HK-2 (cell line): ENCODE measurements around the gene KCTD10.

ENCODE experiments used
- DNase-seq: peaks from one replicate; pipeline ENCODE4 v3.0.0-alpha.2; 2018; ENCODE audit not compliant: unreplicated experiment

KCTD10 gene

GRCh38 chr12:109494348-109494881 is 17.3 kb upstream of the KCTD10 start:
- no peak for DNase-seq

GRCh38 chr12:109493938-109494337 is 16.8 kb upstream of the KCTD10 start:
- DNase-seq = no peak

GRCh38 chr12:109493090-109493489 is 16.0 kb upstream of the KCTD10 start:
- no peak for DNase-seq

- no peak for DNase-seq
Observed at GRCh38 chr12:109492371-109492770, 15.3 kb upstream of the KCTD10 start.

GRCh38 chr12:109491671-109492070 is 14.6 kb upstream of the KCTD10 start:
- no peak for DNase-seq

- DNase-seq = no peak
Observed at GRCh38 chr12:109489955-109490565, 13.0 kb upstream of the KCTD10 start.

GRCh38 chr12:109489016-109489954 is 12.2 kb upstream of the KCTD10 start:
- DNase-seq = no peak

GRCh38 chr12:109488051-109488665 is 11.1 kb upstream of the KCTD10 start:
- DNase-seq = no peak

GRCh38 chr12:109487181-109488050 is 10.3 kb upstream of the KCTD10 start:
- DNase-seq = no peak

GRCh38 chr12:109485201-109485600 is 8.1 kb upstream of the KCTD10 start:
- DNase-seq = no peak

- DNase-seq = no peak
Observed at GRCh38 chr12:109483346-109483745, 6.2 kb upstream of the KCTD10 start.

GRCh38 chr12:109482894-109483293 is 5.8 kb upstream of the KCTD10 start:
- DNase-seq = no peak

- DNase-seq = no peak
Observed at GRCh38 chr12:109482491-109482890, 5.4 kb upstream of the KCTD10 start.

GRCh38 chr12:109481863-109482262 is 4.8 kb upstream of the KCTD10 start:
- DNase-seq = no peak

GRCh38 chr12:109480356-109480755 is 3.3 kb upstream of the KCTD10 start:
- DNase-seq = no peak

GRCh38 chr12:109479761-109480160 is 2.7 kb upstream of the KCTD10 start:
- no peak for DNase-seq

- DNase-seq = no peak
Observed at GRCh38 chr12:109477963-109478315, 839 bp upstream of the KCTD10 start.

GRCh38 chr12:109476807-109477184 is 304 bp downstream of the KCTD10 start:
- DNase-seq = no peak

GRCh38 chr12:109475993-109476806 is 900 bp downstream of the KCTD10 start:
- peak; percentile 6 for DNase-seq

GRCh38 chr12:109475121-109475520 is 2.0 kb downstream of the KCTD10 start:
- no peak for DNase-seq
